SK-N-SH (cell line): ENCODE measurements around the gene AIP. TPM values are rescaled to one million over a fixed set of nuclear protein-coding genes. Genes with fewer than 3 reads are reported as not detected.

ENCODE experiments used
- CTCF ChIA-PET: fragments of 300-600, 350-600 bp; formaldehyde crosslinking; extraction: SDS; loops from one replicate; lab custom pipeline; 2021; lab: Yijun Ruan, JAX
- POLR2A ChIA-PET: fragments of 350-600 bp; sonication (Branson Sonifier 250); formaldehyde crosslinking; extraction: SDS; loops from one replicate; lab custom pipeline; 2020; ENCODE audit warnings: antibody characterized with exemption, inconsistent platforms; lab: Yijun Ruan, JAX
- DNase-seq: peaks from one replicate; pipeline ENCODE4 v3.0.0; 2012
- H2AFZ ChIP-seq: fragments of 200-600 bp; sonication (generic); 2 replicates; pipeline ENCODE4 v1.8.1; 2016; ENCODE audit warnings: antibody characterized with exemption, mild to moderate bottlenecking, low read depth
- H3F3A ChIP-seq: fragments of 200-600 bp; sonication (generic); replicated peaks from 2 replicates; pipeline ENCODE3; 2016; ENCODE audit warnings: antibody characterized with exemption, mild to moderate bottlenecking; ENCODE audit not compliant: insufficient read depth
- H3K27ac ChIP-seq, 2 experiments: fragments of 200-500 bp in 1 of 2; fragments of 200-600 bp in 1 of 2; sonication (Bioruptor generic) in 1 of 2; sonication (generic), shearing (Covaris generic) in 1 of 2; 2 replicates each; pipeline versions ENCODE4 v1.5.1 to v1.6.1; 2014 to 2016; ENCODE audit warnings: low read depth in 2 of 2, inconsistent platforms in 1 of 2, low read length in 1 of 2, mild to moderate bottlenecking in 1 of 2, mixed read lengths in 1 of 2
- H3K27me3 ChIP-seq: fragments of 200-600 bp; sonication (generic), shearing (Covaris generic); 2 replicates; pipeline ENCODE4 v1.6.1; 2016; ENCODE audit warnings: mixed run types; ENCODE audit not compliant: insufficient read depth
- H3K36me3 ChIP-seq, 2 experiments: fragments of 200-500 bp in 1 of 2; fragments of 200-600 bp in 1 of 2; sonication (Bioruptor generic) in 1 of 2; sonication (generic) in 1 of 2; replicated peaks in 1 of 2; 2 replicates each; pipeline versions ENCODE3 to v1.5.1; 2014 to 2016; ENCODE audit warnings: low read length in 1 of 2, mild to moderate bottlenecking in 1 of 2; ENCODE audit not compliant: insufficient read depth in 2 of 2, control insufficient read depth in 1 of 2
- H3K4me1 ChIP-seq, 2 experiments: fragments of 200-500 bp in 1 of 2; fragments of 200-600 bp in 1 of 2; sonication (Bioruptor generic) in 1 of 2; sonication (generic), shearing (Covaris generic) in 1 of 2; 2 replicates each; pipeline versions ENCODE4 v1.5.1 to v1.6.1; 2014 to 2016; ENCODE audit warnings: low read depth in 1 of 2, low read length in 1 of 2, mixed run types in 1 of 2; ENCODE audit not compliant: insufficient read depth in 2 of 2, control insufficient read depth in 1 of 2
- H3K4me2 ChIP-seq: fragments of 200-600 bp; sonication (generic), shearing (Covaris generic); 2 replicates; pipeline ENCODE4 v1.6.1; 2017; ENCODE audit warnings: mixed run types
- H3K4me3 ChIP-seq, 2 experiments: fragments of 200-500 bp in 1 of 2; fragments of 200-600 bp in 1 of 2; sonication (Bioruptor generic) in 1 of 2; sonication (generic), shearing (Covaris generic) in 1 of 2; 2 replicates each; pipeline versions ENCODE4 v1.5.1 to v1.8.1; 2014 to 2016; ENCODE audit warnings: low read depth in 2 of 2, inconsistent platforms in 1 of 2, low read length in 1 of 2, mild to moderate bottlenecking in 1 of 2, mixed read lengths in 1 of 2, moderate library complexity in 1 of 2
- H3K79me2 ChIP-seq: fragments of 200-600 bp; sonication (generic); 2 replicates; pipeline ENCODE4 v1.8.1; 2017; ENCODE audit warnings: mild to moderate bottlenecking; ENCODE audit not compliant: insufficient read depth
- H3K9ac ChIP-seq: fragments of 200-600 bp; sonication (generic); 2 replicates; pipeline ENCODE4 v1.6.1; 2017; ENCODE audit warnings: mixed run types
- H3K9me2 ChIP-seq: fragments of 200-600 bp; sonication (generic); 2 replicates; pipeline ENCODE4 v1.6.1; 2017; ENCODE audit warnings: mixed run types
- H3K9me3 ChIP-seq: fragments of 200-600 bp; sonication (generic); 2 replicates; pipeline ENCODE4 v1.6.1; 2017; ENCODE audit warnings: mixed run types, mild to moderate bottlenecking, moderate library complexity
- H4K20me1 ChIP-seq: fragments of 200-600 bp; sonication (generic); 2 replicates; pipeline ENCODE4 v1.6.1; 2017; ENCODE audit warnings: mild to moderate bottlenecking, mixed run types; ENCODE audit not compliant: insufficient read depth
- CHD2 ChIP-seq: fragments of 150-350 bp; IDR thresholded peaks from 2 replicates; pipeline ENCODE4 v1.6.1; 2018; ENCODE audit warnings: low read length; ENCODE audit not compliant: partially characterized antibody
- ELF1 ChIP-seq: IDR thresholded peaks from 2 replicates; pipeline ENCODE4 v1.4.0; 2012
- EP300 ChIP-seq, 2 experiments: IDR thresholded peaks; 2 replicates each; pipeline versions ENCODE4 v1.4.0 to v1.6.1; 2012; ENCODE audit warnings: borderline replicate concordance in 1 of 2, low read depth in 1 of 2, low read length in 1 of 2
- FOSL2 ChIP-seq: IDR thresholded peaks from 2 replicates; pipeline ENCODE4 v1.4.0; 2012; ENCODE audit warnings: low read depth, mild to moderate bottlenecking, moderate library complexity, borderline replicate concordance
- FOXJ3 ChIP-seq: sonication (generic); formaldehyde crosslinking; IDR thresholded peaks from 2 replicates; pipeline ENCODE4 v1.5.1; 2020; ENCODE audit warnings: mild to moderate bottlenecking, missing genetic modification reagents
- GABPA ChIP-seq: IDR thresholded peaks from 2 replicates; pipeline ENCODE4 v1.4.0; 2012; ENCODE audit warnings: low read depth, mild to moderate bottlenecking
- GATA2 ChIP-seq: sonication (generic); formaldehyde crosslinking; IDR thresholded peaks from 2 replicates; pipeline ENCODE4 v1.5.0; 2020; ENCODE audit warnings: mild to moderate bottlenecking, missing genetic modification reagents
- MEF2A ChIP-seq: IDR thresholded peaks from 2 replicates; pipeline ENCODE4 v1.4.0; 2012; ENCODE audit warnings: low read depth, borderline replicate concordance
- NFIC ChIP-seq: IDR thresholded peaks from 2 replicates; pipeline ENCODE4 v1.4.0; 2012; ENCODE audit warnings: borderline replicate concordance
- RFX5 ChIP-seq: IDR thresholded peaks from 2 replicates; pipeline ENCODE4 v1.6.1; 2012; ENCODE audit warnings: mild to moderate bottlenecking, improper control_type of control experiment, low read length
- RXRA ChIP-seq: IDR thresholded peaks from 2 replicates; pipeline ENCODE4 v1.4.0; 2012; ENCODE audit warnings: low read depth, mild to moderate bottlenecking, borderline replicate concordance
- TCF12 ChIP-seq: IDR thresholded peaks from 2 replicates; pipeline ENCODE4 v1.4.0; 2012
- YY1 ChIP-seq: IDR thresholded peaks from 2 replicates; pipeline ENCODE4 v1.4.0; 2012; ENCODE audit warnings: low read depth, mild to moderate bottlenecking
- WGBS: methylation state at CpG from one replicate; pipeline ENCODE4 v1.1.6; 2017; ENCODE audit warnings: low lambda C conversion rate; 5-methylcytosine and 5-hydroxymethylcytosine counted together
- polyA plus RNA-seq, 3 experiments: library from polyadenylated mRNA; depleted of rRNA; stranded (reverse); fragments of >200 nt; gene quantifications; 2 replicates each; pipeline ENCODE4 v1.2.3, GENCODE V29; 2012
- TF ChIP-seq, protein P1 (sequence below): fragments of 150-350 bp; IDR thresholded peaks from 2 replicates; pipeline ENCODE4 v1.6.1; 2016; ENCODE audit warnings: mild to moderate bottlenecking, low read depth, low read length
- TF ChIP-seq, protein P2 (sequence below): IDR thresholded peaks from 2 replicates; pipeline ENCODE4 v1.4.0; 2012; ENCODE audit warnings: low read depth, borderline replicate concordance
- TF ChIP-seq, protein P3 (sequence below): fragments of 200-600 bp; sonication (generic); IDR thresholded peaks from 2 replicates; pipeline ENCODE4 v1.6.1; 2017; ENCODE audit warnings: antibody characterized with exemption, mild to moderate bottlenecking, moderate library complexity
- TF ChIP-seq, protein P4 (sequence below): fragments of 150-350 bp; IDR thresholded peaks from 2 replicates; pipeline ENCODE4 v1.6.1; 2017; ENCODE audit warnings: antibody characterized with exemption, low read length, low read depth, borderline replicate concordance
- TF ChIP-seq, protein P5 (sequence below): IDR thresholded peaks from 2 replicates; pipeline ENCODE4 v1.4.0; 2012; ENCODE audit warnings: low read depth, borderline replicate concordance

AIP gene
- polyA plus RNA-seq, 1 of the 3 experiments (the other 2 are of a cell fraction): 207 TPM

DNA sequence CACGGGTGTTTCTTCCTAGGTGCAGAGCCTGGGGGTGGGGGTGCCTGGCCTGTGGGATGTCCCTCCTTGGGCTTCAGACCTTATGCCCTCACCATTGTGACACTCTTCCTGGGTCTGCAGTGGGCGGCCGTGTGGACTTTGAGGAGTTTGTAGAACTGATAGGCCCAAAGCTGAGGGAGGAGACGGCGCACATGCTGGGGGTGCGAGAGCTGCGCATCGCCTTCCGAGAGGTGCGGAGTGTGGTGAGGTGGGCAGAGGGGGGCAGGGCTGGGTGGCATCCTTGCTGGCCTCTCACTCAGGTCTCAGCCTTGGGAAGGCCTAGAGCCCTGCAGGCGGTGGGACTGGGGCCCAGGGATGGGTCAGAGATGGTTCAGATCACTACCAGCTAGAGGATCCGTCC is 25.4 kb upstream of the AIP start:
- WGBS: 77% methylated on average over 11 of the region's 12 CpGs
- H3K27ac ChIP-seq: no peak overlapping the region
- POLR2A ChIA-PET: no interaction called here
- TF ChIP-seq NFIC: no peak
- no peak for TF ChIP-seq GABPA
- no peak for TF ChIP-seq RXRA
- TF ChIP-seq, protein P1, sequence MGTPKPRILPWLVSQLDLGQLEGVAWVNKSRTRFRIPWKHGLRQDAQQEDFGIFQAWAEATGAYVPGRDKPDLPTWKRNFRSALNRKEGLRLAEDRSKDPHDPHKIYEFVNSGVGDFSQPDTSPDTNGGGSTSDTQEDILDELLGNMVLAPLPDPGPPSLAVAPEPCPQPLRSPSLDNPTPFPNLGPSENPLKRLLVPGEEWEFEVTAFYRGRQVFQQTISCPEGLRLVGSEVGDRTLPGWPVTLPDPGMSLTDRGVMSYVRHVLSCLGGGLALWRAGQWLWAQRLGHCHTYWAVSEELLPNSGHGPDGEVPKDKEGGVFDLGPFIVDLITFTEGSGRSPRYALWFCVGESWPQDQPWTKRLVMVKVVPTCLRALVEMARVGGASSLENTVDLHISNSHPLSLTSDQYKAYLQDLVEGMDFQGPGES: no peak
- TF ChIP-seq ELF1: no peak
- no peak for TF ChIP-seq YY1
- TF ChIP-seq CHD2: no peak
- TF ChIP-seq, protein P2, sequence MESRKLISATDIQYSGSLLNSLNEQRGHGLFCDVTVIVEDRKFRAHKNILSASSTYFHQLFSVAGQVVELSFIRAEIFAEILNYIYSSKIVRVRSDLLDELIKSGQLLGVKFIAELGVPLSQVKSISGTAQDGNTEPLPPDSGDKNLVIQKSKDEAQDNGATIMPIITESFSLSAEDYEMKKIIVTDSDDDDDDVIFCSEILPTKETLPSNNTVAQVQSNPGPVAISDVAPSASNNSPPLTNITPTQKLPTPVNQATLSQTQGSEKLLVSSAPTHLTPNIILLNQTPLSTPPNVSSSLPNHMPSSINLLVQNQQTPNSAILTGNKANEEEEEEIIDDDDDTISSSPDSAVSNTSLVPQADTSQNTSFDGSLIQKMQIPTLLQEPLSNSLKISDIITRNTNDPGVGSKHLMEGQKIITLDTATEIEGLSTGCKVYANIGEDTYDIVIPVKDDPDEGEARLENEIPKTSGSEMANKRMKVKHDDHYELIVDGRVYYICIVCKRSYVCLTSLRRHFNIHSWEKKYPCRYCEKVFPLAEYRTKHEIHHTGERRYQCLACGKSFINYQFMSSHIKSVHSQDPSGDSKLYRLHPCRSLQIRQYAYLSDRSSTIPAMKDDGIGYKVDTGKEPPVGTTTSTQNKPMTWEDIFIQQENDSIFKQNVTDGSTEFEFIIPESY: no peak
- no peak for TF ChIP-seq MEF2A
- no peak for TF ChIP-seq RFX5
- no peak for TF ChIP-seq TCF12
- TF ChIP-seq, protein P3, sequence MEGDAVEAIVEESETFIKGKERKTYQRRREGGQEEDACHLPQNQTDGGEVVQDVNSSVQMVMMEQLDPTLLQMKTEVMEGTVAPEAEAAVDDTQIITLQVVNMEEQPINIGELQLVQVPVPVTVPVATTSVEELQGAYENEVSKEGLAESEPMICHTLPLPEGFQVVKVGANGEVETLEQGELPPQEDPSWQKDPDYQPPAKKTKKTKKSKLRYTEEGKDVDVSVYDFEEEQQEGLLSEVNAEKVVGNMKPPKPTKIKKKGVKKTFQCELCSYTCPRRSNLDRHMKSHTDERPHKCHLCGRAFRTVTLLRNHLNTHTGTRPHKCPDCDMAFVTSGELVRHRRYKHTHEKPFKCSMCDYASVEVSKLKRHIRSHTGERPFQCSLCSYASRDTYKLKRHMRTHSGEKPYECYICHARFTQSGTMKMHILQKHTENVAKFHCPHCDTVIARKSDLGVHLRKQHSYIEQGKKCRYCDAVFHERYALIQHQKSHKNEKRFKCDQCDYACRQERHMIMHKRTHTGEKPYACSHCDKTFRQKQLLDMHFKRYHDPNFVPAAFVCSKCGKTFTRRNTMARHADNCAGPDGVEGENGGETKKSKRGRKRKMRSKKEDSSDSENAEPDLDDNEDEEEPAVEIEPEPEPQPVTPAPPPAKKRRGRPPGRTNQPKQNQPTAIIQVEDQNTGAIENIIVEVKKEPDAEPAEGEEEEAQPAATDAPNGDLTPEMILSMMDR: no peak
- no peak for TF ChIP-seq EP300 (IDR thresholded peaks at IDR 0.05; ENCODE audit: borderline replicate concordance in 1 of 2, low read depth in 1 of 2, low read length in 1 of 2)
- TF ChIP-seq, protein P4, sequence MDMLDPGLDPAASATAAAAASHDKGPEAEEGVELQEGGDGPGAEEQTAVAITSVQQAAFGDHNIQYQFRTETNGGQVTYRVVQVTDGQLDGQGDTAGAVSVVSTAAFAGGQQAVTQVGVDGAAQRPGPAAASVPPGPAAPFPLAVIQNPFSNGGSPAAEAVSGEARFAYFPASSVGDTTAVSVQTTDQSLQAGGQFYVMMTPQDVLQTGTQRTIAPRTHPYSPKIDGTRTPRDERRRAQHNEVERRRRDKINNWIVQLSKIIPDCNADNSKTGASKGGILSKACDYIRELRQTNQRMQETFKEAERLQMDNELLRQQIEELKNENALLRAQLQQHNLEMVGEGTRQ: no peak
- TF ChIP-seq, protein P5, sequence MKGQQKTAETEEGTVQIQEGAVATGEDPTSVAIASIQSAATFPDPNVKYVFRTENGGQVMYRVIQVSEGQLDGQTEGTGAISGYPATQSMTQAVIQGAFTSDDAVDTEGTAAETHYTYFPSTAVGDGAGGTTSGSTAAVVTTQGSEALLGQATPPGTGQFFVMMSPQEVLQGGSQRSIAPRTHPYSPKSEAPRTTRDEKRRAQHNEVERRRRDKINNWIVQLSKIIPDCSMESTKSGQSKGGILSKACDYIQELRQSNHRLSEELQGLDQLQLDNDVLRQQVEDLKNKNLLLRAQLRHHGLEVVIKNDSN: no peak
- TF ChIP-seq GATA2 (CRISPR knock-in tag): no peak
- TF ChIP-seq FOSL2: no peak
- no peak for TF ChIP-seq FOXJ3
- no peaks in the 10 kb centered on the region for H3K9me2 ChIP-seq
- H3K4me1 ChIP-seq: peaks cover 0 to 1% of the 10 kb centered on the region in 2 experiments; a peak in 1 of 4 replicates
- no peak overlapping the region for H3K4me3 ChIP-seq
- no peaks in the 10 kb centered on the region for H3K36me3 ChIP-seq
- peaks cover 8% of the 10 kb centered on the region for H3F3A ChIP-seq
- H3K4me2 ChIP-seq: no peak overlapping the region
- no peak for DNase-seq
- no peak overlapping the region for H2AFZ ChIP-seq
- no peak overlapping the region for H3K9ac ChIP-seq
- CTCF ChIA-PET: interaction anchor here (1.6 kb wide), 1 partner anchor 12 kb away, joined by 5 read pairs; the partner anchor contains the start of gene TMEM134
- H3K27me3 ChIP-seq: no peaks in the 10 kb centered on the region
- no peaks in the 10 kb centered on the region for H4K20me1 ChIP-seq
- no peaks in the 10 kb centered on the region for H3K79me2 ChIP-seq
- H3K9me3 ChIP-seq: no peaks in the 10 kb centered on the region
